C4-2B (cell line): ENCODE results near the gene ZNF684.
"Not testable (repeated sequence)": the region's sequence is repeated elsewhere in the genome, so short reads cannot be mapped to it uniquely, and the experiment has no call there.

ENCODE experiments used
- H3K27ac ChIP-seq: fragments of 450-650 bp; 2 replicates; pipeline ENCODE4 v1.5.1; 2017
- ZFX ChIP-seq: fragments of 450-650 bp; IDR thresholded peaks from 2 replicates; pipeline ENCODE4 v1.6.1; 2017
- TF ChIP-seq, protein P1 (sequence below): fragments of 450-650 bp; conservative IDR thresholded peaks from 2 replicates; pipeline ENCODE4 v1.5.1; 2017; ENCODE audit warnings: mild to moderate bottlenecking

The ZNF684 gene

DNA sequence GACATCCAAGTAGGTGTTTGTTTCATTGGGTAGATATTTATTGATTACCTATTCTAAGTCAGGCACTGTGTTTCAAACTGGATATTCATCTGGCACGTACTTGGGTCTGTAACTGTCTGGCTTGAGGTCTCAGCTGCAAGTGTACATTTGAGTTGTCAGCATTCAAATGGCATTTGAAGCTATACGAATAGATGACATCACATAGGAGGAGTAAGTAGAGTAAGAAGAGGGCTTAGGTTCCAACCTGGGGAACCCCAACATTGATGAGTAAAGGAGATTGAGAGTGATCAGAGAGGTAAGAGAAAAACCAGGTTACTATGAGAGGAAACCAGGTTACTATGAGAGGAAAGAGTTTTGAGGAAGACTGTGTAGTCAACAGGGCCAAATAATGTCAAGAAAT lies 30.7 kb downstream of the ZNF684 start:
- no peak overlapping the region for H3K27ac ChIP-seq
- TF ChIP-seq ZFX = no peak
- TF ChIP-seq, protein P1, sequence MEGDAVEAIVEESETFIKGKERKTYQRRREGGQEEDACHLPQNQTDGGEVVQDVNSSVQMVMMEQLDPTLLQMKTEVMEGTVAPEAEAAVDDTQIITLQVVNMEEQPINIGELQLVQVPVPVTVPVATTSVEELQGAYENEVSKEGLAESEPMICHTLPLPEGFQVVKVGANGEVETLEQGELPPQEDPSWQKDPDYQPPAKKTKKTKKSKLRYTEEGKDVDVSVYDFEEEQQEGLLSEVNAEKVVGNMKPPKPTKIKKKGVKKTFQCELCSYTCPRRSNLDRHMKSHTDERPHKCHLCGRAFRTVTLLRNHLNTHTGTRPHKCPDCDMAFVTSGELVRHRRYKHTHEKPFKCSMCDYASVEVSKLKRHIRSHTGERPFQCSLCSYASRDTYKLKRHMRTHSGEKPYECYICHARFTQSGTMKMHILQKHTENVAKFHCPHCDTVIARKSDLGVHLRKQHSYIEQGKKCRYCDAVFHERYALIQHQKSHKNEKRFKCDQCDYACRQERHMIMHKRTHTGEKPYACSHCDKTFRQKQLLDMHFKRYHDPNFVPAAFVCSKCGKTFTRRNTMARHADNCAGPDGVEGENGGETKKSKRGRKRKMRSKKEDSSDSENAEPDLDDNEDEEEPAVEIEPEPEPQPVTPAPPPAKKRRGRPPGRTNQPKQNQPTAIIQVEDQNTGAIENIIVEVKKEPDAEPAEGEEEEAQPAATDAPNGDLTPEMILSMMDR = no peak

DNA sequence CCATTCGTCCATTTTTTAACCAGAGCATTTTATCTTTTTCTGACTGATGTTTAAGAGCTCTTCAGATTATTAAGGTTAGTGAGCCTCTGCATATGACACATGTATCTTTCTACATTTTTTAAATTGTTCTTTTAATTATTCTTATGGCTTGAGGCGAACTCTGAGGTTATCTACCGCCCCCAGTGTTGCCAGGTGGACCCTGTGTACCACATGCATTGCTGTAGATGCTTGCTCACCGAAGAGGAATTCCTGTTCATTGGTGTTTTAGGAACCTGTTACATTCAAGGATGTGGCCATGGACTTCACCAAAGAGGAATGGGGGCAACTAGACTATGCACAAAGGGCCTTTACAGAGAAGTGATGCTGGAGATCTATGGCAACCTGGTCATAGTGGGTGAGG lies 31.8 kb downstream of the ZNF684 start:
- TF ChIP-seq, protein P1 = no peak
- TF ChIP-seq ZFX = no peak

DNA sequence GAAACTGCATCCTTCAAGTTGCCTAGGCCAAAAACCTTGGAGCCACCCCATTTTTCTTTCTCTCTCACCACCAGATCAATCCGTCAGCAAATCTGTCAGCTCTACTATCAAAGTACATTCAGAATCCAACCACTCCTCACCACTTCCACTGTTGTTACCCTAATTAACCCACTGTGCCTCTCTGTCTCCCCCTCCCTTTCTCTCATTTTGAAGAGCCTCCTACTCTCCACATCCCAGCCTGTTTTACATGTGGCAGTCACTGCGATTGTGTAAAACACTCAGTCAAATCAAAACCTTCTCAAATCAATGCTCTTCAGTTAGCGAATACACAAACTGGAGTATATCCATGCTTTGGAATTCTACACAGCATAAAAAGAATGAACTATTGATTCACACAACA lies 33.1 kb downstream of the ZNF684 start:
- no peak for TF ChIP-seq ZFX
- TF ChIP-seq, protein P1 = no peak
- no peak overlapping the region for H3K27ac ChIP-seq

More for the DNA sequence above, 31.8 kb downstream of the ZNF684 start:
- H3K27ac ChIP-seq = no peak overlapping the region

DNA sequence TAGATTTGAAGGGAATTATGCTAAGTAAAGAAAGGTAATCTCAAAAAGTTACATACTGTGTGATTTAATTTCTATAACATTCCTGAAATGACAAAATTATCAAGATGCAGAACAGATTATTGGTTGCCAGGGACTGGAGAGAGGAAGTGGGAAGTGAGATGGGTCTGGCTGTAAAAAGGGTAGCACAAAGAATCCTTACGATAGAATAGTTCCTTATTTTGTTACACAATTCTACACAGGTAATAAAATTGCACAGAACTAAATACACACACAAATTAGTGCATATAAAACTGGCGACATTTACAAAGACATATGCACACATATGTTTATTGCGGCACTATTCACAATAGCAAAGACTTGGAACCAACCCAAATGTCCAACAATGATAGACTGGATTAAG lies 33.5 kb downstream of the ZNF684 start:
- TF ChIP-seq, protein P1 = no peak
- no peak for TF ChIP-seq ZFX
- no peak overlapping the region for H3K27ac ChIP-seq

DNA sequence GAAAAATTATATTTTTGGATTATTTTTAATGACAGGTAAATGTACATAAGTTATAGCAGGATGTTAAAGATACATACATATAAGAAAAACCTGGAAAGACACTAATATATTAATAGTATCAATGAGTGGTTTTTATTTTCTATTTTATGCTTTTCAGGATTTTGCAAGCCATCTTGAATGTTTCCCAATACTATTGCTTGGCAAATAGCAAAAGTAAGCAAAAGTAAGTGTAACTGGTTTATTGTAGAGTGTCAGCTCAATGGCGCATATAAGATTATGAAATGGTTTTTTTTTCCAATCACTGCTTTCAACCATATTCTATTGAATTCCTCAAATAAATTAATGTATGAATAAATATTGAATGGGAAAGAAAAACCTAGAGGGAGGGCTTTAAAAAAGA lies 36.4 kb downstream of the ZNF684 start:
- TF ChIP-seq, protein P1 = no peak
- TF ChIP-seq ZFX = no peak
- no peak overlapping the region for H3K27ac ChIP-seq

DNA sequence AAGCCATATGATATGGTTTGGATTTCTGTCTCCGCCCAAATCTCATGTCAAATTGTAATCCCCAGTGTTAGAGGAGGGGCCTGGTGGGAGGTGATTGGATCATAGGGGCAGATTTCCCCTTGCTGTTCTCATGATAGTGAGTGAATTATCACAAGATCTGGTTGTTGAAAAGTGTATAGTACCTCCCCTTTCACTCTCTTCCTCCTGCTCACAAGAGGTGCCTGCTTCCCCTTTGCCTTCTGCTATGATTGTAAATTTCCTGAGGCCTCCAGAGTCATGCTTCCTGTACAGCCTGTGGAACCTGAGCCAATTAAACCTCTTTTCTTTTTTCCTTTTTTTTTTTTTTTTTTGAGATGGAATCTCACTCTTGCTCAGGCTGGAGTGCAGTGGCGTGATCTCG lies 43.4 kb downstream of the ZNF684 start:
- H3K27ac ChIP-seq = not testable (repeated sequence)

DNA sequence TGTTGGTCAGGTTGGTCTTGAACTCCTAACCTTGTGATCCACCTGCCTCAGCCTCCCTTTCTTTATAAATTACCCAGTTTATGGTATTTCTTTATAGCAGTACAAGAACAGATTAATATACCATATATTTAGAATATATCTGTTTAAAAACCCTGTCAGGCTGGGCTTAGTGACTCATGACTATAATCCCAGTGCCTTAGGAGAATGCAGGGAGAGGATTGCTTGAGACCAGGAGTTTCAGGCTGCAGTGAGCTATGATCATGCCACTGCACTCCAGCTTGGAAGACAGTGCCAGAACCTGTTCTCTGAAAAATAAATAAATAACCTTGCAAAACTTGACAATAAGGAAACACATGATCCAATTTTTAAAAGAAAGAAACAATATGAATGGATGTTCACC lies 43.9 kb downstream of the ZNF684 start:
- TF ChIP-seq, protein P1 = no peak
- TF ChIP-seq ZFX = no peak

DNA sequence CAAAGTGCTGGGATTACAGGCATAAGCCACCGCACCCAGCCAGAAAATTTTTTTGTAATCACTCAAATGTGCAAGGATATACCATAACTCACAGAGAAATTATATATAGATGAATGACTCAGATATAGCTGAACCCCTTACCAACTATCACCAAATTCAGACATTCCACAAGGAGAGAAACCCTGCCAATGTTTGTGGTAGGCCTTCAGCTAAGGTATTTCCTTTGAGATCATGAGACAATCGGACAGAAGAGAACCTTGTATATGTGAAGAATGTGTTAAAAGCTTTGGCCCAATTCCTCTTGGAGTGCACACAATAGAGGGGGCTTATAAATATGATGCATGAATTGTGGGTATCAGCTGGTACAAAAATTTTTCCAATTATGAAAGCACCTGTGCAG lies 50.7 kb downstream of the ZNF684 start:
- H3K27ac ChIP-seq = no peak overlapping the region
- TF ChIP-seq, protein P1 = no peak
- no peak for TF ChIP-seq ZFX

More for the DNA sequence above, 43.9 kb downstream of the ZNF684 start:
- no peak overlapping the region for H3K27ac ChIP-seq
